PC-3 (cell line): ENCODE measurements around the gene TOMM22. TPM values are rescaled to one million over a fixed set of nuclear protein-coding genes. Genes with fewer than 3 reads are reported as not detected.

ENCODE experiments used
- ATAC-seq: fragments of 200-7000 bp; cut with Tn5 transposase; 2 replicates; pipeline ENCODE4 v1.9.1; 2020; ENCODE audit warnings: mild to moderate bottlenecking, moderate library complexity
- BruUV-seq: library from RNA; stranded (reverse); fragments of 400-500 nt; replicated peaks from 2 replicates; lab custom pipeline; 2021; lab: Mats Ljungman, UMichigan
- CTCF ChIA-PET: fragments of 300-600 bp; sonication (Branson Sonifier 250); formaldehyde crosslinking; loops from one replicate; lab custom pipeline; 2022; ENCODE audit warnings: antibody characterized with exemption; lab: Charles Lee
- POLR2A ChIA-PET: fragments of 300-600 bp; sonication (Branson Sonifier 250); formaldehyde crosslinking; loops from one replicate; lab custom pipeline; 2022; ENCODE audit warnings: antibody characterized with exemption; ENCODE audit not compliant: unreplicated experiment; lab: Charles Lee
- DNase-seq: peaks from one replicate; pipeline ENCODE4 v3.0.0-alpha.2; 2015
- H2AFZ ChIP-seq: fragments of 300-600 bp; sonication (generic); 2 replicates; pipeline ENCODE4 v1.6.0; 2016; ENCODE audit warnings: antibody characterized with exemption, low read length
- H3F3A ChIP-seq: fragments of 300-600 bp; sonication (generic); one replicate; pipeline ENCODE4 v1.6.0; 2017; ENCODE audit warnings: antibody characterized with exemption, low read length, control low read depth, mild to moderate bottlenecking; ENCODE audit not compliant: unreplicated experiment
- H3K27ac ChIP-seq: fragments of 300-600 bp; sonication (generic); 2 replicates; pipeline ENCODE4 v1.5.1; 2016; ENCODE audit warnings: mild to moderate bottlenecking, low read length
- H3K27me3 ChIP-seq: fragments of 300-600 bp; sonication (generic); 2 replicates; pipeline ENCODE4 v1.6.1; 2016; ENCODE audit warnings: low read length, mixed read lengths
- H3K36me3 ChIP-seq: fragments of 300-600 bp; sonication (generic); 2 replicates; pipeline ENCODE4 v1.6.1; 2016; ENCODE audit warnings: low read depth, mixed run types, low read length, mixed read lengths
- H3K4me1 ChIP-seq: fragments of 300-600 bp; sonication (generic); 2 replicates; pipeline ENCODE4 v1.5.1; 2016; ENCODE audit warnings: low read length; ENCODE audit not compliant: insufficient read depth
- H3K4me2 ChIP-seq: fragments of 300-600 bp; sonication (generic); 2 replicates; pipeline ENCODE4 v1.6.0; 2016; ENCODE audit warnings: low read length
- H3K4me3 ChIP-seq: fragments of 300-600 bp; sonication (generic); 2 replicates; pipeline ENCODE4 v1.5.1; 2016; ENCODE audit warnings: mild to moderate bottlenecking, low read length, mixed read lengths
- H3K79me2 ChIP-seq: fragments of 300-600 bp; sonication (generic); 2 replicates; pipeline ENCODE4 v1.6.1; 2017; ENCODE audit warnings: low read length, mixed read lengths
- H3K9ac ChIP-seq: fragments of 300-600 bp; sonication (generic); 2 replicates; pipeline ENCODE4 v1.6.0; 2016; ENCODE audit warnings: mild to moderate bottlenecking, low read length
- H3K9me2 ChIP-seq: fragments of 300-600 bp; sonication (generic); replicated peaks from 2 replicates; pipeline ENCODE4 v1.6.1; 2016; ENCODE audit warnings: mixed run types, low read length, mixed read lengths
- H3K9me3 ChIP-seq: fragments of 300-600 bp; sonication (generic); 2 replicates; pipeline ENCODE4 v1.6.1; 2016; ENCODE audit warnings: low read length, mixed read lengths
- H4K20me1 ChIP-seq: fragments of 300-600 bp; sonication (generic); 2 replicates; pipeline ENCODE4 v1.6.1; 2016; ENCODE audit warnings: low read length, mixed read lengths
- CTCF ChIP-seq: fragments of 300-600 bp; sonication (generic); conservative IDR thresholded peaks from 2 replicates; pipeline ENCODE4 v1.5.1; 2017; ENCODE audit warnings: antibody characterized with exemption, low read depth, mild to moderate bottlenecking, low read length
- EZH2 ChIP-seq: fragments of 300-600 bp; sonication (generic); IDR thresholded peaks from one replicate; pipeline ENCODE4 v1.6.1; 2017; ENCODE audit warnings: antibody characterized with exemption, mild to moderate bottlenecking, low read length; ENCODE audit not compliant: unreplicated experiment
- EZH2phosphoT487 ChIP-seq: fragments of 300-600 bp; sonication (generic); IDR thresholded peaks from 2 replicates; pipeline ENCODE4 v1.6.1; 2018; ENCODE audit warnings: mild to moderate bottlenecking, antibody characterized with exemption, low read length, borderline replicate concordance
- intact Hi-C: fragments of 100-400 bp; cut with micrococcal nuclease; formaldehyde crosslinking; loops from 2 replicates; pipeline ENCODE4 v1.9.0; 2023
- total RNA-seq: library from RNA; depleted of rRNA; stranded (reverse); fragments of >200 nt; gene quantifications from 2 replicates; pipeline ENCODE4 v1.2.3, GENCODE V29; 2014

Gene TOMM22
- total RNA-seq, 1 experiment from 2014 or later, result 82.3 TPM

DNA sequence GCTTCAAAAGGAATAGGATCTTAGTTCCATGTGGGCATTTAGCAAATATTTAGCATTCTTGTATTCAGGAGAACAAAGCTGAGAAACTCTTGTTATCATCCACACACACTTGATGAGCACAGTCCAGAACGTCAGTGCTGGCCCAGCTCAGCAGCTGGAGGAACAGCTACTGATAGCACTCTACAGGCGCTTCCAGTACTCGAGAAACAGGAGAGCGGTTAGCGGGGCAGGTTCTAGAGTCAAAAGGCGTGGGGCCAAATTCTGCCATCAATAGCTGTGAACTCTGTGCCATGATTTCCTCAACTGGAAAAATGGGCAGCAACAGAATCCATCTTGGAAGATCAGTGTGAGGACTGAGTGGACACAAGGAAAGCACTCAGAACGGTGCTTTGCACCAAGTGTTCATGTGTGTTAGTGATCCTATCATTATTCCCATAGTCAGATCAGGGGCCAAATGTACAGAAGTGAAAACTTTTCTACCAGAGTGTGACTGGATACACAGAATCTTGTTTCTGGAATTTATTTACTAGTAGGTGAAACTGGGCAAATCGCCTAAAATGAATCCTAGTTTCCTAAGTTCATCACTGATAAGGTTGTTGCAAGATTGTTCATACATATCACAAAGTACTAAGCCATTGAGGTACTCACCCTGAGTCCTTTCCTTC lies 15.8 kb downstream of the TOMM22 start:
- H3K36me3 ChIP-seq, result no peaks in the 10 kb centered on the region; the same call in 1 of the 2 replicates
- CTCF ChIA-PET, result no interaction called here
- no peak for TF ChIP-seq EZH2phosphoT487
- TF ChIP-seq CTCF, result no peak
- TF ChIP-seq EZH2, result no peak
- no peaks in the 10 kb centered on the region for H3K27me3 ChIP-seq
- no peaks in the 10 kb centered on the region for H3K9me2 ChIP-seq
- no peak overlapping the region for H2AFZ ChIP-seq
- DNase-seq (no peak), ATAC-seq (no peak)
- peaks cover 73% of the 10 kb centered on the region for H3K79me2 ChIP-seq
- H3K27ac ChIP-seq, result peak overlapping the region; percentile 88
- POLR2A ChIA-PET, result interaction anchor here (0.8 to 1.0 kb wide), 2 partner anchors 8 to 21 kb away, joined by 3 to 7 read pairs; partner anchors contain the start of gene GTPBP1
- no peaks in the 10 kb centered on the region for H3K9me3 ChIP-seq
- peak overlapping the region; percentile 85 for H3K4me3 ChIP-seq
- intact Hi-C loops, result loop anchor here (2.0 kb wide), 1 partner anchor 15 kb away; no protein-coding TSS in a partner anchor
- H3F3A ChIP-seq, result peaks cover 14% of the 10 kb centered on the region
- peak overlapping the region; percentile 39 for H3K9ac ChIP-seq
- H3K4me2 ChIP-seq, result peak overlapping the region; percentile 94
- peaks cover 23% of the 10 kb centered on the region for H4K20me1 ChIP-seq
- BruUV-seq, result no TSS peak
- peaks cover 35% of the 10 kb centered on the region for H3K4me1 ChIP-seq

DNA sequence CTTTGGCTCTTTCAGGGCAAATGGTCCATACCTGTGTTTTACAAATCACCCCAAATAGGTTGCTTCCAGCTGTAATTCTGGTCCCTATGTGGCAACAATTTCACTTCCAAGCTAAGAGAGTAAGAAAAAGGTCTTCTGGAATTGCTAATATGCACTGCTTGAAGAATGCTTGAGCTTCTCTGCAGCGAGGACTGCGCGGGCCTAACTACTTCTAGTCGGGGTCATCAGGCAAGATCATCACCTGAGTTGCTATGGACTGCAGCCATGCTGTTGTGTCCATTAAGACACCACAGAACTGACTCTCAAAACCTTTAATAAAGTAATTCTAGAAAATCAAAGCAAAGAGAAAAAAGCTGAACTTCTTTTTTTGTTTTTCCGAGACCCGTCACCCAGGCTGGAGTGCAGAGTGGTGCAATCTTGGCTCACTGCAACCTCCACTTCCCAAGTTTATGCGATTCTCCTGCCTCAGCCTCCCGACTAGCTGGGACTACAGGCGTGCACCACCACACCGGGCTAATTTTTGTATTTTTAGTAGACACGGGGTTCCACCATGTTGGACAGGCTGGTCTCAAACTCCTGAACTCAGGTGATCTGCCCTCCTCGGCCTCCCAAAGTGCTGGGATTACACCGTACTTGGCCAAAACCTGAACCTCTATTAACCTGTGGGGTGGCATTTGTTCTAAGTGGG lies 16.8 kb downstream of the TOMM22 start:
- peaks cover 23% of the 10 kb centered on the region for H4K20me1 ChIP-seq
- H3K4me2 ChIP-seq, result peak overlapping the region; percentile 94
- peak overlapping the region; percentile 85 for H3K4me3 ChIP-seq
- H3K36me3 ChIP-seq, result no peaks in the 10 kb centered on the region; the same call in 1 of the 2 replicates
- no peaks in the 10 kb centered on the region for H3K27me3 ChIP-seq
- H3K27ac ChIP-seq, result 0 out of 2 replicates have a peak overlapping the region, but pooled peaks have one; percentile 76
- ChIA-PET POLR2A (no interaction called here), CTCF (no interaction called here)
- peaks cover 64% of the 10 kb centered on the region for H3K79me2 ChIP-seq
- BruUV-seq, result no TSS peak
- intact Hi-C loops, result no loop called here
- peaks cover 35% of the 10 kb centered on the region for H3K4me1 ChIP-seq
- peak overlapping the region; percentile 97 for H3K9ac ChIP-seq
- H3K9me3 ChIP-seq, result no peaks in the 10 kb centered on the region
- peaks cover 14% of the 10 kb centered on the region for H3F3A ChIP-seq
- DNase-seq (no peak), ATAC-seq (no peak)
- TF ChIP-seq CTCF, result no peak
- no peaks in the 10 kb centered on the region for H3K9me2 ChIP-seq
- no peak overlapping the region for H2AFZ ChIP-seq

DNA sequence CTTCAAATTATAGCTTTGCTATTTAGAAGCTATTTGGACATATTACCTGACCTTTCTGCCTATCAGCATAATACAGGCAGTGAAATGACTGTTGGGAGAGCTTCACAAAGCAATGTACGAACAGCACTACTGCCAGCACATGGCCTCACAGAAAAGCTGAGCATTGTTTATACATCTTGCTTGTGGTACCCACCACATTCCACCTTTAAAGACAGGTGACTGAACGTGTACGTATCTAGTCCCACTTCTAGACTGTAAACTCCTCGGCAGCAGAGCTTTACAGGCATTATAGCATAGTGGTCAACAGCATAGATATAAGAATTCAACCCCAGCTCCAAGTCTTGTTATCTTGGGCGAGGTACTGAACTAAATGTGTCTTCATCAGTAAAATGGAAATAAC lies 17.4 kb downstream of the TOMM22 start:
- H3K27me3 ChIP-seq, result no peaks in the 10 kb centered on the region
- H3K79me2 ChIP-seq, result peaks cover 58% of the 10 kb centered on the region
- peaks cover 14% of the 10 kb centered on the region for H3F3A ChIP-seq
- H2AFZ ChIP-seq, result no peak overlapping the region
- peaks cover 23% of the 10 kb centered on the region for H4K20me1 ChIP-seq
- DNase-seq, result no peak
- H3K27ac ChIP-seq, result peak overlapping the region; percentile 76
- intact Hi-C loops, result no loop called here
- peak overlapping the region; percentile 85 for H3K4me3 ChIP-seq
- ChIA-PET POLR2A (no interaction called here), CTCF (no interaction called here)
- H3K9me3 ChIP-seq, result no peaks in the 10 kb centered on the region
- no peak for TF ChIP-seq CTCF
- TF ChIP-seq EZH2, result no peak
- no peak for TF ChIP-seq EZH2phosphoT487
- H3K4me2 ChIP-seq, result peak overlapping the region; percentile 94
- no TSS peak for BruUV-seq
- H3K36me3 ChIP-seq, result no peaks in the 10 kb centered on the region; the same call in 1 of the 2 replicates
- peak overlapping the region; percentile 97 for H3K9ac ChIP-seq
- ATAC-seq, result no peak
- H3K9me2 ChIP-seq, result no peaks in the 10 kb centered on the region
- H3K4me1 ChIP-seq, result peaks cover 35% of the 10 kb centered on the region
